GM12878 (cell line): Measurements from ENCODE around the gene TEN1. TPM values are rescaled to one million over a fixed set of nuclear protein-coding genes. Genes with fewer than 3 reads are reported as not detected.

Experiments
- ATAC-seq: fragments of 200-7000 bp; cut with Tn5 transposase; 3 replicates; pipeline ENCODE4 v1.9.1; 2020; ENCODE audit warnings: mild to moderate bottlenecking, moderate library complexity
- BruUV-seq: library from RNA; stranded (reverse); fragments of 400-500 nt; replicated peaks from 2 replicates; lab custom pipeline; 2021; lab: Mats Ljungman, UMichigan
- CTCF ChIA-PET: fragments of 300-600 bp; sonication (Branson Sonifier 250); formaldehyde crosslinking; extraction: SDS; loops from one replicate; lab custom pipeline; 2021; ENCODE audit warnings: inconsistent platforms; lab: Yijun Ruan, JAX
- POLR2A ChIA-PET: fragments of 350-600 bp; formaldehyde crosslinking; extraction: SDS; loops from one replicate; lab custom pipeline; 2021; ENCODE audit warnings: inconsistent platforms; lab: Charles Lee
- RAD21 ChIA-PET: fragments of 300-600 bp; sonication (Branson Sonifier 250); formaldehyde crosslinking; loops from one replicate; lab custom pipeline; 2023; ENCODE audit warnings: antibody characterized with exemption; ENCODE audit not compliant: unreplicated experiment; lab: Charles Lee
- SMC1A ChIA-PET: fragments of 300-600 bp; sonication (Branson Sonifier 250); formaldehyde crosslinking; loops from one replicate; lab custom pipeline; 2023; ENCODE audit not compliant: unreplicated experiment, uncharacterized antibody; lab: Charles Lee
- DNase-seq: peaks from one replicate; pipeline ENCODE4 v3.0.0-alpha.2; 2011; ENCODE audit warnings: low read depth, low spot score
- FAIRE-seq: peaks from 3 replicates; lab custom pipeline; 2011; peaks lifted over from hg19 to GRCh38; lab: Jason Lieb, UNC
- H2AFZ ChIP-seq: 2 replicates; pipeline ENCODE4 v1.6.0; 2011; ENCODE audit warnings: low read depth, low read length, control low read depth; ENCODE audit not compliant: control insufficient read depth
- H3K27ac ChIP-seq: 2 replicates; pipeline ENCODE4 v1.5.1; 2011; ENCODE audit warnings: control low read depth; ENCODE audit not compliant: control insufficient read depth, insufficient read depth
- H3K27me3 ChIP-seq, 2 experiments: replicated peaks in 1 of 2; 2 replicates each; pipeline versions ENCODE4 v1.6.0 to v1.6.1; 2011; ENCODE audit warnings: low read length in 1 of 2; ENCODE audit not compliant: control insufficient read depth in 2 of 2, insufficient read depth in 2 of 2
- H3K36me3 ChIP-seq, 2 experiments: 2 replicates each; pipeline ENCODE4 v1.5.1; 2011; ENCODE audit warnings: low read length in 1 of 2; ENCODE audit not compliant: control insufficient read depth in 2 of 2, insufficient read depth in 2 of 2
- H3K4me1 ChIP-seq: 2 replicates; pipeline ENCODE4 v1.6.1; 2011; ENCODE audit warnings: mild to moderate bottlenecking, low read length, moderate library complexity, mixed read lengths; ENCODE audit not compliant: control insufficient read depth, insufficient read depth
- H3K4me2 ChIP-seq: 2 replicates; pipeline ENCODE4 v1.6.0; 2011; ENCODE audit warnings: control low read depth; ENCODE audit not compliant: control insufficient read depth, insufficient read depth
- H3K4me3 ChIP-seq: fragments of 200-600 bp; sonication (generic); 2 replicates; pipeline ENCODE4 v1.5.1; 2016
- H3K79me2 ChIP-seq: 2 replicates; pipeline ENCODE4 v1.6.0; 2011; ENCODE audit warnings: low read length; ENCODE audit not compliant: control insufficient read depth, insufficient read depth
- H3K9ac ChIP-seq: 2 replicates; pipeline ENCODE4 v1.8.0; 2011; ENCODE audit warnings: low read length, control low read depth, mixed read lengths; ENCODE audit not compliant: control insufficient read depth, insufficient read depth
- H3K9me3 ChIP-seq: replicated peaks from 3 replicates; pipeline ENCODE4 v1.5.1; 2011; ENCODE audit warnings: mild to moderate bottlenecking, low read length; ENCODE audit not compliant: control insufficient read depth, insufficient read depth
- H4K20me1 ChIP-seq: 2 replicates; pipeline ENCODE4 v1.6.0; 2011; ENCODE audit not compliant: control insufficient read depth, insufficient read depth
- BRCA1 ChIP-seq: IDR thresholded peaks from 2 replicates; pipeline ENCODE4 v1.6.1; 2011; ENCODE audit warnings: low read depth, low read length, improper control_type of control experiment
- CHD4 ChIP-seq: fragments of 200-600 bp; sonication (generic); IDR thresholded peaks from 2 replicates; pipeline ENCODE4 v1.6.1; 2016; ENCODE audit warnings: mild to moderate bottlenecking
- E2F8 ChIP-seq: fragments of 450-650 bp; IDR thresholded peaks from 2 replicates; pipeline ENCODE4 v1.6.1; 2018; ENCODE audit warnings: mild to moderate bottlenecking, low read depth, moderate library complexity; ENCODE audit not compliant: partially characterized antibody
- HDGF ChIP-seq: fragments of 450-650 bp; IDR thresholded peaks from 2 replicates; pipeline ENCODE4 v1.6.1; 2016; ENCODE audit warnings: antibody characterized with exemption
- IRF4 ChIP-seq: IDR thresholded peaks from 2 replicates; pipeline ENCODE4 v1.6.1; 2011; ENCODE audit warnings: low read depth, low read length
- IRF5 ChIP-seq: fragments of 450-650 bp; IDR thresholded peaks from 2 replicates; pipeline ENCODE4 v1.6.1; 2017; ENCODE audit warnings: borderline replicate concordance
- TBL1XR1 ChIP-seq: IDR thresholded peaks from 2 replicates; pipeline ENCODE4 v1.6.1; 2012; ENCODE audit warnings: low read depth, low read length, improper control_type of control experiment
- ZNF592 ChIP-seq: fragments of 450-650 bp; IDR thresholded peaks from 2 replicates; pipeline ENCODE4 v1.6.1; 2017; ENCODE audit warnings: mild to moderate bottlenecking, moderate library complexity
- WGBS: methylation state at CpG from one replicate; pipeline ENCODE4 v1.1.6; 2016; ENCODE audit warnings: low lambda C conversion rate; ENCODE audit not compliant: insufficient replicate concordance, insufficient coverage; ENCODE audit errors: missing lambda C conversion rate; 5-methylcytosine and 5-hydroxymethylcytosine counted together
- in situ Hi-C: fragments of 300-500 bp; cut with MboI; formaldehyde crosslinking; loops from 9 replicates; pipeline ENCODE4 v1.14.3; 2018; ENCODE audit warnings: mixed read lengths
- intact Hi-C: fragments of 100-400 bp; cut with micrococcal nuclease; formaldehyde crosslinking; loops from one replicate; pipeline ENCODE4 v1.14.2; 2022; ENCODE audit not compliant: unreplicated experiment
- polyA plus RNA-seq, 11 experiments: library from polyadenylated mRNA; depleted of rRNA in 4 of 11; unstranded in 6 of 11; stranded (reverse) in 5 of 11; fragments of >200 nt; fragmentation: Nextera tagmentation in 4 of 11; fragmentation: Illumina TruSeq in 1 of 11; extraction: Ambion mirVana in 4 of 11; extraction: Trizol in 1 of 11; gene quantifications; 1 replicate in 1 of 11; 2 replicates in 10 of 11; pipeline versions ENCODE4 v1.2.1 to v1.2.3, GENCODE V29; 2011 to 2016; ENCODE audit warnings: inconsistent platforms in 2 of 11, missing spikeins in 2 of 11, low read depth in 1 of 11
- total RNA-seq, 4 experiments: library from RNA; depleted of rRNA in 3 of 4; stranded (reverse); fragments of >200 nt in 3 of 4; fragmentation: Illumina TruSeq in 1 of 4; extraction: Trizol in 1 of 4; gene quantifications; 2 replicates each; pipeline versions ENCODE4 v1.2.1 to v1.2.3, GENCODE V29; 2013 to 2021

The TEN1 gene
- total and polyA plus RNA-seq, 10 of the 15 experiments (the other 5 are each of a cell fraction or from before 2014, with no cell fraction given), result 1.1 to 33.1 (median 17.4) TPM

- no peak for TF ChIP-seq CHD4
- no peak for TF ChIP-seq E2F8
These were observed 69.7 kb downstream of the TEN1 start (continued) for GRCh38 chr17:76048711-76049110.

DNA sequence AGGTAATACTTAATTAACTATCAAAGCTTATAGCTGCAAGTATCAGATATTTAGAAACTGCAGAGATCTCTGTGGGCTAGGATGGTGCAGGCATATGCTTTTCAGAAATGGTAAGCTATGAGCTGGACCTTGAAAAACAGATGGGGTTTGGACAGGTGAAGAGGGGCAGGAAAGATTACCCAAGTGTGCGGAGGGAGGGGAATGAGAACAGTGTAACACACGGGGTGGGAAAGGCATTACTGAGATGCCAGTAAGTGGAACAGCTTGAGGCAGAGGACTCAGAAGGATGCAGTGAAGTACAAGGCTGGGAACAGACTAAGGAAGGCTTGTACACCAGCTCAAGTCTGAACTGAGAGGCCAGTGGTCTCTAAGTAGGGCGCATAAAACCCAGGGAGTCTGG lies 70.2 kb downstream of the TEN1 start:
- H3K4me3 ChIP-seq, result no peak overlapping the region
- POLR2A ChIA-PET, result interaction anchor here (0.5 to 0.6 kb wide), 2 partner anchors 133 to 287 kb away, joined by 3 to 4 read pairs; no protein-coding TSS in a partner anchor
- SMC1A ChIA-PET, result no interaction called here

More for the DNA sequence above, 70.2 kb downstream of the TEN1 start:
- no peaks in the 10 kb centered on the region for H3K27me3 ChIP-seq
- in situ Hi-C loops, result no loop called here
- no peaks in the 10 kb centered on the region for H3K9me3 ChIP-seq
- BruUV-seq, result no TSS peak
- no peak for TF ChIP-seq IRF5
- no peak for TF ChIP-seq ZNF592
- TF ChIP-seq BRCA1, result no peak
- no peak for TF ChIP-seq IRF4
- TF ChIP-seq TBL1XR1, result no peak
- TF ChIP-seq HDGF, result no peak
- ChIA-PET CTCF (interaction anchor here (0.7 to 1.4 kb wide), 2 partner anchors 9 to 35 kb away, joined by 4 to 5 read pairs; no protein-coding TSS in a partner anchor), RAD21 (interaction anchor here (1.1 kb wide), 1 partner anchor 230 kb away, joined by 4 read pairs; no protein-coding TSS in a partner anchor)
- no peak overlapping the region for H3K27ac ChIP-seq
- no peaks in the 10 kb centered on the region for H3K79me2 ChIP-seq
- no peak overlapping the region for H3K9ac ChIP-seq
- 64% methylated on average over 3 of the region's 3 CpGs for WGBS
- H3K4me1 ChIP-seq, result peaks cover 11% of the 10 kb centered on the region
- DNase-seq (no peak), ATAC-seq (no peak), FAIRE-seq (no peak)
- no peaks in the 10 kb centered on the region for H4K20me1 ChIP-seq
- H3K36me3 ChIP-seq, result peaks cover 29 to 43% of the 10 kb centered on the region in 2 experiments
- no peak overlapping the region for H3K4me2 ChIP-seq
- H2AFZ ChIP-seq, result no peak overlapping the region
- intact Hi-C loops, result no loop called here
